ENCODE measurements around the gene PCDHB2.

GRCh38 chr5:141077826-141078225 is 16.6 kb upstream of the PCDHB2 start:
- no peak for TF ChIP-seq POLR2A (IDR thresholded peaks at IDR 0.05)
- no peak for TF ChIP-seq POLR2AphosphoS5 (IDR thresholded peaks at IDR 0.05)
- no peak for TF ChIP-seq CTCF (IDR thresholded peaks at IDR 0.05)

All from transverse colon (tissue), 4 donors.